Naive thymus-derived CD8-positive, alpha-beta T cell (primary cell): Measurements from ENCODE around the gene LHFPL6. TPM values are rescaled to one million over a fixed set of nuclear protein-coding genes. Genes with fewer than 3 reads are reported as not detected.

Experiments used
- ATAC-seq, 2 donors: fragments of 150-1000 bp; cut with Tn5 transposase in 1 of 2; sonication (Bioruptor Pico), chemical (Tn5 transposase) in 1 of 2; 1 replicate in 1 of 2; 2 replicates in 1 of 2; pipeline ENCODE4 v1.10.0; 2021; ENCODE audit warnings: mild to moderate bottlenecking in 2 of 2, moderate library complexity in 2 of 2
- POLR2A ChIA-PET: fragments of 350-600 bp; sonication (Branson Sonifier 250); formaldehyde crosslinking; loops from one replicate; lab custom pipeline; 2021; ENCODE audit warnings: antibody characterized with exemption; lab: Charles Lee
- DNase-seq, 10 donors: peaks; one replicate each; pipeline versions ENCODE4 v3.0.0 to v3.0.0-alpha.2; 2020 to 2022
- H3K27ac Mint-ChIP-seq, 10 donors: one replicate each; pipeline ENCODE4 v1.8.0; 2020 to 2022; ENCODE audit warnings: mild to moderate bottlenecking in 10 of 10, mixed read lengths in 10 of 10, moderate library complexity in 4 of 10, inconsistent platforms in 1 of 10
- H3K27me3 Mint-ChIP-seq, 5 donors: one replicate each; pipeline ENCODE4 v1.8.0; 2021 to 2022; ENCODE audit warnings: mixed read lengths in 5 of 5
- H3K36me3 Mint-ChIP-seq, 3 donors: one replicate each; pipeline ENCODE4 v1.8.0; 2020 to 2022; ENCODE audit warnings: mixed read lengths in 3 of 3, mild to moderate bottlenecking in 2 of 3, inconsistent platforms in 1 of 3
- H3K4me1 Mint-ChIP-seq, 4 donors: one replicate each; pipeline ENCODE4 v1.8.0; 2021 to 2022; ENCODE audit warnings: mixed read lengths in 4 of 4
- H3K4me3 Mint-ChIP-seq, 10 donors: one replicate each; pipeline ENCODE4 v1.8.0; 2020 to 2022; ENCODE audit warnings: mild to moderate bottlenecking in 10 of 10, mixed read lengths in 10 of 10, moderate library complexity in 6 of 10, inconsistent platforms in 1 of 10
- H3K9me3 Mint-ChIP-seq, 9 donors: one replicate each; pipeline ENCODE4 v1.8.0; 2020 to 2022; ENCODE audit warnings: mixed read lengths in 9 of 9, mild to moderate bottlenecking in 3 of 9, inconsistent platforms in 1 of 9, moderate library complexity in 1 of 9
- polyA plus RNA-seq, 3 donors: library from polyadenylated mRNA; unstranded; fragments of 300-500 nt; fragmentation: Illumina TruSeq; gene quantifications; one replicate each; pipeline ENCODE4 v1.2.3, GENCODE V29; 2021
- total RNA-seq, 8 experiments: library from RNA in 2 of 8; stranded (reverse) in 2 of 8; gene quantifications; one replicate each; pipeline ENCODE4 v1.2.3 and lab custom pipeline; 2021 to 2026

The LHFPL6 gene
- total and polyA plus RNA-seq, 5 experiments from 2014 or later, result not detected

DNA sequence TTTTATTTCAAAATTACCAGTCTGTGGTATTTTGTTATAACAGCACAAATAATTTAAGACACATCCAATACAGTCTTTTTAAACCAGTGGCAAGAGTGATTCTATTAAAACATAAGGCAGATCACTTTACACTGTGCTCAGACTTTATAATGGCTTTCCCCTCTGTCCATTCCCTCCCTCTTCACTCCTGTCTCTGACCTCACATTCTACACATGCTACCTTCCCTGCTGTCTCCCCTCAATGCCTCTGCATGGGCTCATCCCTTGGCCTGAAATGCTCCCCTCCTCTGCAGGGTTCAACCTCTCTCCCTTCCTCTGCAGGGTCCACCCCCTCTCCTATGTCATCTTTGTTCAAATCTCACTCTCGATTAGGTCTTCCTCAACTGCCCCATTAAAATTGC, 170.8 kb downstream of the LHFPL6 start:
- peaks cover 0 to 5% (median 0%) of the 10 kb centered on the region in 3 donors for H3K36me3 Mint-ChIP-seq
- H3K27ac Mint-ChIP-seq, result peak overlapping the region in 1 of 10 donors; percentile 63
- DNase-seq, result no peak
- H3K9me3 Mint-ChIP-seq, result peaks cover 0 to 12% (median 5%) of the 10 kb centered on the region in 9 donors
- POLR2A ChIA-PET, result no interaction called here
- H3K4me1 Mint-ChIP-seq, result no peaks in the 10 kb centered on the region
- H3K4me3 Mint-ChIP-seq, result no peak overlapping the region
- H3K27me3 Mint-ChIP-seq, result peaks cover 18 to 51% (median 27%) of the 10 kb centered on the region in 5 donors
- ATAC-seq, result no peak

- peaks cover 2 to 21% (median 8%) of the 10 kb centered on the region in 5 donors for H3K27me3 Mint-ChIP-seq
- no peaks in the 10 kb centered on the region for H3K4me1 Mint-ChIP-seq
- H3K27ac Mint-ChIP-seq, result no peak overlapping the region
- H3K36me3 Mint-ChIP-seq, result no peaks in the 10 kb centered on the region
- ATAC-seq, result no peak
- DNase-seq, result no peak
- H3K4me3 Mint-ChIP-seq, result no peak overlapping the region
- POLR2A ChIA-PET, result no interaction called here
- no peaks in the 10 kb centered on the region for H3K9me3 Mint-ChIP-seq
Observed at GRCh38 chr13:39422845-39423565, 180.0 kb downstream of the LHFPL6 start.

DNA sequence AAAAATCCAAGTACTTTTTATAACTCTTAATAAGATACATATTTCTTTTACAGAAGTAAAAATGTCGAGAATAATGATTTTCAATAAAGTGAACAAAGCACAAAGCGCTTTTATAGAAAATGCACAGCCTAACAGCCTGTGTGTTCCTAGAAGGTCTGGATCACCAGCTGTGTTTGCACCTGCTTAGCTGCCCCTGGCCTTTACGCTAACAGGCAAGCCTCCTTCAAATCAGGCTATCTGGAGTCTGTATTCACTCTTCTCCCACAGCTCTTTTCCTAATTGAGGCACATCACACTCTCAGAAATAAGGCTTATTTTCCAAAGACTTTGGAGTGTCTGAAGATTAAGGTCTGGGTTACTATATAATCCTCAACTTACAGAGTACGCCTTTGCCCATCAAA, 183.1 kb downstream of the LHFPL6 start:
- Mint-ChIP-seq H3K4me3 (no peak overlapping the region), H3K36me3 (no peaks in the 10 kb centered on the region), H3K4me1 (peaks cover 0 to 1% (median 0%) of the 10 kb centered on the region in 4 donors), H3K9me3 (no peaks in the 10 kb centered on the region), H3K27me3 (peaks cover 5 to 38% (median 15%) of the 10 kb centered on the region in 5 donors), H3K27ac (no peak overlapping the region)
- DNase-seq (no peak), ATAC-seq (no peak)
- POLR2A ChIA-PET, result no interaction called here

- H3K27ac Mint-ChIP-seq, result no peak overlapping the region
- POLR2A ChIA-PET, result no interaction called here
Observed at GRCh38 chr13:39419068-39419467, 183.9 kb downstream of the LHFPL6 start.

DNA sequence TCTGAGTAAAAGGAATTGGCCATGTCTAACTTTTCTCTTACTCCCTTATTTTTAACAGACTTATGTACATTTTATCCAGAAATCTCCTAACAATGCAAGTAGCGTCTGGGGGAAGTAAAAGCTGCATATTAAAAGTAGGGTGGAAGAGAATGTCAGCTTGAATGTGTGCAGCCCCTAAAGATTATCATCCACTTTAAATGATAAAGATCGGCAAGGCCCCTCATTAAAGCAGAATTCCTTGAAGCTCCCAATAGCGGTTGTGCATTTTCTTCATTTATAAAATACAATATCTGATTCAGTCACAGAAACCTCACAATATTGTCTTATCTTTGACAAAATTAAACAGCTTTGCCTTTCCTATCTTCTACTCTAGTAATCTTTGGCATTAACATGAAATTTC, 184.6 kb downstream of the LHFPL6 start:
- Mint-ChIP-seq H3K27ac (no peak overlapping the region), H3K36me3 (no peaks in the 10 kb centered on the region), H3K4me3 (no peak overlapping the region), H3K27me3 (peaks cover 9 to 52% (median 15%) of the 10 kb centered on the region in 5 donors), H3K9me3 (no peaks in the 10 kb centered on the region), H3K4me1 (peaks cover 0 to 13% (median 0%) of the 10 kb centered on the region in 4 donors)
- ATAC-seq, result no peak
- no peak for DNase-seq
- POLR2A ChIA-PET, result no interaction called here

More at GRCh38 chr13:39419068-39419467, 183.9 kb downstream of the LHFPL6 start:
- DNase-seq (no peak), ATAC-seq (no peak)
- Mint-ChIP-seq H3K27me3 (peaks cover 5 to 46% (median 17%) of the 10 kb centered on the region in 5 donors), H3K36me3 (no peaks in the 10 kb centered on the region), H3K4me3 (no peak overlapping the region), H3K4me1 (peaks cover 0 to 9% (median 0%) of the 10 kb centered on the region in 4 donors), H3K9me3 (no peaks in the 10 kb centered on the region)

DNA sequence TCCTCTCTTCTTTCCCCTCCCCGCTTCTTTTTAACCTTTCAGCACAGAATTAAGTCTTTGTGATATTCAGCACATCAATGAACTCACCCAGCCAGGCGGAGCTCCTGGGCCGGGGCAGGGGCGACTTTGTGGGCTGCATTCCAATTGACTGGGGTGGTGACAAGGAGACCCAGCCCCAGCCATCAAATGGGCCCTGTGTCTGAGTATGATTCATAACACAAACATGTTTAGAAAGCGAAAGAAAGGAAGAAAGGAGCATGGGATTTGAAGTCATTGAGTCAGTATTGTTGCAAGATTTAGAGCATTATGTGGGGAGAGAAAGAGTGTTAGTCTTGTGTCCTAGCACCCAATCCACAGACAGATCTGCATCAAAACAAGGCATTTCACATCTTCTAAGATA, 185.3 kb downstream of the LHFPL6 start:
- H3K27ac Mint-ChIP-seq, result no peak overlapping the region
- no peaks in the 10 kb centered on the region for H3K9me3 Mint-ChIP-seq
- H3K36me3 Mint-ChIP-seq, result no peaks in the 10 kb centered on the region
- H3K27me3 Mint-ChIP-seq, result peaks cover 9 to 60% (median 15%) of the 10 kb centered on the region in 5 donors
- DNase-seq, result no peak
- POLR2A ChIA-PET, result no interaction called here
- no peak for ATAC-seq
- H3K4me3 Mint-ChIP-seq, result no peak overlapping the region
- peaks cover 0 to 13% (median 0%) of the 10 kb centered on the region in 4 donors for H3K4me1 Mint-ChIP-seq

DNA sequence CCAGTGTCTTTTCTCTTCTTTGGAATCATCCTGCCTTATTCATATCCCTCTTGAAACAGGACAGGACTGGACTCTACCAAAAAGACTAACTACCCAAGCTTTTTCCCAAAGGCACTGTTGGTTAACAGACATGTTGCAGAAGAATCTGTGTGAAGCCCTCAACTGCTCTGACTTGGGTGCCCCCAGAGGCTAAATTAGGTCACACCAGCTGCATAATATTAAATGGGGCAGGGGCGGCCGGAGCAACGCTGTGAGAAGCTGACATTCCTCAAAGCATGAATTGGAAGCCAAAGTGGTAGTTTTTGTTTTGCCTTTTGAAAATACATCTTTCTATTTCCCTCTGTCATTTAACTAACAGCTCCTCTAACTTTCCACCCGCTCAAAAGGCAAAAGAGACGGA, 185.9 kb downstream of the LHFPL6 start:
- POLR2A ChIA-PET, result no interaction called here
- Mint-ChIP-seq H3K36me3 (no peaks in the 10 kb centered on the region), H3K4me3 (no peak overlapping the region), H3K9me3 (no peaks in the 10 kb centered on the region), H3K27me3 (peaks cover 11 to 62% (median 17%) of the 10 kb centered on the region in 5 donors), H3K4me1 (peaks cover 0 to 15% (median 0%) of the 10 kb centered on the region in 4 donors), H3K27ac (no peak overlapping the region)
- ATAC-seq (no peak), DNase-seq (no peak)

- Mint-ChIP-seq H3K4me1 (peaks cover 0 to 20% (median 0%) of the 10 kb centered on the region in 4 donors), H3K4me3 (no peak overlapping the region), H3K27me3 (peaks cover 8 to 55% (median 18%) of the 10 kb centered on the region in 5 donors), H3K27ac (no peak overlapping the region), H3K9me3 (no peaks in the 10 kb centered on the region), H3K36me3 (no peaks in the 10 kb centered on the region)
- no peak for ATAC-seq
- POLR2A ChIA-PET, result no interaction called here
- peak in 1 of 10 donors; percentile 4 for DNase-seq
Observed at GRCh38 chr13:39415008-39415802, 187.8 kb downstream of the LHFPL6 start.

- POLR2A ChIA-PET, result no interaction called here
- DNase-seq (no peak), ATAC-seq (no peak)
- H3K9me3 Mint-ChIP-seq, result peaks cover 0 to 3% (median 0%) of the 10 kb centered on the region in 9 donors
- no peaks in the 10 kb centered on the region for H3K36me3 Mint-ChIP-seq
- H3K27me3 Mint-ChIP-seq, result peaks cover 8 to 48% (median 18%) of the 10 kb centered on the region in 5 donors
- no peak overlapping the region for H3K4me3 Mint-ChIP-seq
- H3K27ac Mint-ChIP-seq, result no peak overlapping the region
- H3K4me1 Mint-ChIP-seq, result peaks cover 0 to 23% (median 0%) of the 10 kb centered on the region in 4 donors
Observed at GRCh38 chr13:39414339-39414738, 188.7 kb downstream of the LHFPL6 start.

DNA sequence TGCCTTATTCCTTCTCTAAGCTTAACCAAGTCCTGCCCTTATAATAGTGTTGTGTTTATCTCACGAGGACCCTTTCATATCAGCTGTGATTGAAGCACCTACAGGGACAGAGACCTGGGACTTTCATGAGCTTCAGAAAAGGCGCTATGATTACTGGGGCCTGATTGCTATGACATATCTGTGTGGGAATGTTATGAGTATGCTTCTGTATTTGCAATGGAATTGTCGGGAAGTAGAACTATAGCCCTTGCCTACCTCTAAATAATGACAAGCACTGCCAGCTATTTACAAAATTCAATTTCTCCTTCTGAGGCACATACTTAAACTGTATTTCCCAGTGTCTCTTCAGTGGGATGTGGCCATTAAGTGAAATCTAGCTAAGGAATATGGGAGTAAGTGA, 191.5 kb downstream of the LHFPL6 start:
- peaks cover 8 to 30% (median 14%) of the 10 kb centered on the region in 5 donors for H3K27me3 Mint-ChIP-seq
- DNase-seq (no peak), ATAC-seq (no peak)
- no peak overlapping the region for H3K27ac Mint-ChIP-seq
- no peaks in the 10 kb centered on the region for H3K36me3 Mint-ChIP-seq
- POLR2A ChIA-PET, result no interaction called here
- H3K9me3 Mint-ChIP-seq, result peaks cover 0 to 3% (median 0%) of the 10 kb centered on the region in 9 donors
- peaks cover 0 to 23% (median 0%) of the 10 kb centered on the region in 4 donors for H3K4me1 Mint-ChIP-seq
- H3K4me3 Mint-ChIP-seq, result no peak overlapping the region

DNA sequence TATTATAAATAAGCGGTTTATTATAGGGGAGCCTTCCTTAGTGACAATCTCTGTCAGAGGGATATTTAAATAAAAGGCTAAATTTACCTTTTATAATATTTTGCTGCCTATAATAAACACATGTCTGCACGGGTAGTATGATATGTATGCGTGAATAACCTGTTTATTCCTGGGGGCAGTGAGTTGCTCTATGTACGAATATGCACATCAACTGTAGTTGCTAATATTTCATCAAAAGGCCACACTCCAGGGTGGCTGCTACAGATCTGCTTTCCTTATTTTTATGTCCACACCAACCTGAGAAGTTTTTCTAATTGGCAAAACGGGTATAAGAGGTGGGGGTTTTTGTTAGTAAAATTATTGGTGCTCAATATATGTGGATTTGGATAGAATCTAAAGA, 192.0 kb downstream of the LHFPL6 start:
- no peak overlapping the region for H3K4me3 Mint-ChIP-seq
- H3K9me3 Mint-ChIP-seq, result peaks cover 0 to 3% (median 0%) of the 10 kb centered on the region in 9 donors
- no peak for ATAC-seq
- no peak for DNase-seq
- no peak overlapping the region for H3K27ac Mint-ChIP-seq
- H3K36me3 Mint-ChIP-seq, result no peaks in the 10 kb centered on the region
- peaks cover 8 to 25% (median 14%) of the 10 kb centered on the region in 5 donors for H3K27me3 Mint-ChIP-seq
- POLR2A ChIA-PET, result no interaction called here
- H3K4me1 Mint-ChIP-seq, result peaks cover 0 to 23% (median 0%) of the 10 kb centered on the region in 4 donors

GRCh38 chr13:39410096-39410901, 192.7 kb downstream of the LHFPL6 start:
- peaks cover 8 to 23% (median 10%) of the 10 kb centered on the region in 5 donors for H3K27me3 Mint-ChIP-seq
- no peaks in the 10 kb centered on the region for H3K36me3 Mint-ChIP-seq
- peaks cover 0 to 3% (median 0%) of the 10 kb centered on the region in 9 donors for H3K9me3 Mint-ChIP-seq
- ATAC-seq (no peak), DNase-seq (no peak)
- POLR2A ChIA-PET, result no interaction called here
- no peak overlapping the region for H3K4me3 Mint-ChIP-seq
- no peak overlapping the region for H3K27ac Mint-ChIP-seq
- H3K4me1 Mint-ChIP-seq, result peaks cover 0 to 23% (median 0%) of the 10 kb centered on the region in 4 donors
